K562 (cell line): ENCODE data around the gene RIC3.

Experiments used
- ELF1 ChIP-seq: fragments of 200-800 bp; sonication (Bioruptor generic); IDR thresholded peaks from 2 replicates; pipeline ENCODE4 v1.6.1; 2016; ENCODE audit warnings: missing genetic modification characterization, missing compliant biosample characterization
- HNRNPL ChIP-seq: fragments of 200-400 bp; formaldehyde crosslinking; IDR thresholded peaks from 2 replicates; pipeline ENCODE4 v1.6.1; 2017; ENCODE audit warnings: low read depth, mild to moderate bottlenecking, low read length
- PYGO2 ChIP-seq: fragments of 450-650 bp; IDR thresholded peaks from 2 replicates; pipeline ENCODE4 v1.6.1; 2016; ENCODE audit warnings: mild to moderate bottlenecking, missing genetic modification characterization, moderate library complexity, missing compliant biosample characterization
- RAD21 ChIP-seq, 2 experiments: fragments of 250-450 bp in 1 of 2; fragments of 450-650 bp in 1 of 2; sonication (Bioruptor Pico) in 1 of 2; formaldehyde crosslinking in 1 of 2; IDR thresholded peaks in 1 of 2; conservative IDR thresholded peaks in 1 of 2; 2 replicates each; pipeline versions ENCODE4 v1.4.0 to v1.8.0; 2020 to 2022; ENCODE audit warnings: mild to moderate bottlenecking in 2 of 2, moderate library complexity in 1 of 2

GRCh38 chr11:8192016-8192895 is 23.4 kb upstream of the RIC3 start:
- TF ChIP-seq HNRNPL (no peak), PYGO2 (tag) (no peak), ELF1 (tag) (no peak), RAD21 (CRISPR knock-in tag; conservative IDR thresholded peaks at IDR 0.05 in 1 of 2, IDR thresholded peaks at IDR 0.05 in 1 of 2) (peak; percentile 75 to 87)
